ENCODE measurements around the gene PFDN6. TPM values are rescaled to one million over a fixed set of nuclear protein-coding genes. Genes with fewer than 3 reads are reported as not detected.

Gene PFDN6
- total and polyA plus RNA-seq, 9 of the 15 experiments (the other 6 are each of a cell fraction or from before 2014, with no cell fraction given): 6.8 to 475 (median 216) TPM

DNA sequence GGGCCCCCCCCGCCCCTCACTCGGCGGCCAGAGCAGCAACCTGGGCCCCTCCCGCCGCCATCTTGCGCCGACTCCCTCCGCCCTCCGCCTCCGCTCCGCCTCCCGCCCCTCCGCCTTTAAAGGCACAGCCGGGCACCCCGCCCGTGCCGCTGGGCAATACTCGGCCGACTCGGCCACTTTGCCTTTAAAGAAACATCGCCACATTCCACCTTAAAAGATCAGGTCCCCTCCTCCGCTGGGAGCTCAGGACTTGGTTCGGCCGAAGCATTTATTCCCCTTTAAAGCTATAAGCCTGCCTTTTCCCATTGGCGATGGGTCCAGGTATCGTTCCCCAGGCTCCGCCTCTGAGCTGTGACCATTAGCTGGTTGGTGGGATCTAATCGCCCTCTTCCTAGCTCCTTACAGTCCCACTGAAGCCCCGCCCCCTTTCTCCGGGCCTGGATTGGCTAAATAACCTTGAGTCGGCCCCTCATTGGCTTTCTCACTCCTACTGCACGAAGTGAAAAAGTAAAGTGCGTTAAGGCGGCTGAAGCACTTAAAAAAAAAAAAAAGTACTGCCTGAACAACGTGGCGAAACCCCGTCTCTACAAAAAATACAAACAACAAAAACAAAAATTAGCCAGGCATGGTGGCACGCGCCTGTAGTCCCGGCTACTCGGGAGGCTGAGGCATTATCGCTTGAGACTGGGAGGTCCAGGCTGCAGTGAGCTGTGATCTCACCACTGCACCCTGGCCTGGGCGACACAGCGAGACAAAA is 28.4 kb downstream of the PFDN6 start, which contains the start of gene ZBTB22 (continued):
- TF ChIP-seq, protein P1, sequence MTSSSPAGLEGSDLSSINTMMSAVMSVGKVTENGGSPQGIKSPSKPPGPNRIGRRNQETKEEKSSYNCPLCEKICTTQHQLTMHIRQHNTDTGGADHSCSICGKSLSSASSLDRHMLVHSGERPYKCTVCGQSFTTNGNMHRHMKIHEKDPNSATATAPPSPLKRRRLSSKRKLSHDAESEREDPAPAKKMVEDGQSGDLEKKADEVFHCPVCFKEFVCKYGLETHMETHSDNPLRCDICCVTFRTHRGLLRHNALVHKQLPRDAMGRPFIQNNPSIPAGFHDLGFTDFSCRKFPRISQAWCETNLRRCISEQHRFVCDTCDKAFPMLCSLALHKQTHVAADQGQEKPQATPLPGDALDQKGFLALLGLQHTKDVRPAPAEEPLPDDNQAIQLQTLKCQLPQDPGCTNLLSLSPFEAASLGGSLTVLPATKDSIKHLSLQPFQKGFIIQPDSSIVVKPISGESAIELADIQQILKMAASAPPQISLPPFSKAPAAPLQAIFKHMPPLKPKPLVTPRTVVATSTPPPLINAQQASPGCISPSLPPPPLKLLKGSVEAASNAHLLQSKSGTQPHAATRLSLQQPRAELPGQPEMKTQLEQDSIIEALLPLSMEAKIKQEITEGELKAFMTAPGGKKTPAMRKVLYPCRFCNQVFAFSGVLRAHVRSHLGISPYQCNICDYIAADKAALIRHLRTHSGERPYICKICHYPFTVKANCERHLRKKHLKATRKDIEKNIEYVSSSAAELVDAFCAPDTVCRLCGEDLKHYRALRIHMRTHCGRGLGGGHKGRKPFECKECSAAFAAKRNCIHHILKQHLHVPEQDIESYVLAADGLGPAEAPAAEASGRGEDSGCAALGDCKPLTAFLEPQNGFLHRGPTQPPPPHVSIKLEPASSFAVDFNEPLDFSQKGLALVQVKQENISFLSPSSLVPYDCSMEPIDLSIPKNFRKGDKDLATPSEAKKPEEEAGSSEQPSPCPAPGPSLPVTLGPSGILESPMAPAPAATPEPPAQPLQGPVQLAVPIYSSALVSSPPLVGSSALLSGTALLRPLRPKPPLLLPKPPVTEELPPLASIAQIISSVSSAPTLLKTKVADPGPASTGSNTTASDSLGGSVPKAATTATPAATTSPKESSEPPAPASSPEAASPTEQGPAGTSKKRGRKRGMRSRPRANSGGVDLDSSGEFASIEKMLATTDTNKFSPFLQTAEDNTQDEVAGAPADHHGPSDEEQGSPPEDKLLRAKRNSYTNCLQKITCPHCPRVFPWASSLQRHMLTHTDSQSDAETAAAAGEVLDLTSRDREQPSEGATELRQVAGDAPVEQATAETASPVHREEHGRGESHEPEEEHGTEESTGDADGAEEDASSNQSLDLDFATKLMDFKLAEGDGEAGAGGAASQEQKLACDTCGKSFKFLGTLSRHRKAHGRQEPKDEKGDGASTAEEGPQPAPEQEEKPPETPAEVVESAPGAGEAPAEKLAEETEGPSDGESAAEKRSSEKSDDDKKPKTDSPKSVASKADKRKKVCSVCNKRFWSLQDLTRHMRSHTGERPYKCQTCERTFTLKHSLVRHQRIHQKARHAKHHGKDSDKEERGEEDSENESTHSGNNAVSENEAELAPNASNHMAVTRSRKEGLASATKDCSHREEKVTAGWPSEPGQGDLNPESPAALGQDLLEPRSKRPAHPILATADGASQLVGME (CRISPR knock-in tag; IDR thresholded peaks at IDR 0.05): no peak
- TF ChIP-seq, protein P2, sequence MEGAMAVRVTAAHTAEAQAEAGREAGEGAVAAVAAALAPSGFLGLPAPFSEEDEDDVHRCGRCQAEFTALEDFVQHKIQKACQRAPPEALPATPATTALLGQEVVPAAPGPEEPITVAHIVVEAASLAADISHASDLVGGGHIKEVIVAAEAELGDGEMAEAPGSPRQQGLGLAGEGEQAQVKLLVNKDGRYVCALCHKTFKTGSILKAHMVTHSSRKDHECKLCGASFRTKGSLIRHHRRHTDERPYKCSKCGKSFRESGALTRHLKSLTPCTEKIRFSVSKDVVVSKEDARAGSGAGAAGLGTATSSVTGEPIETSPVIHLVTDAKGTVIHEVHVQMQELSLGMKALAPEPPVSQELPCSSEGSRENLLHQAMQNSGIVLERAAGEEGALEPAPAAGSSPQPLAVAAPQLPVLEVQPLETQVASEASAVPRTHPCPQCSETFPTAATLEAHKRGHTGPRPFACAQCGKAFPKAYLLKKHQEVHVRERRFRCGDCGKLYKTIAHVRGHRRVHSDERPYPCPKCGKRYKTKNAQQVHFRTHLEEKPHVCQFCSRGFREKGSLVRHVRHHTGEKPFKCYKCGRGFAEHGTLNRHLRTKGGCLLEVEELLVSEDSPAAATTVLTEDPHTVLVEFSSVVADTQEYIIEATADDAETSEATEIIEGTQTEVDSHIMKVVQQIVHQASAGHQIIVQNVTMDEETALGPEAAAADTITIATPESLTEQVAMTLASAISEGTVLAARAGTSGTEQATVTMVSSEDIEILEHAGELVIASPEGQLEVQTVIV (CRISPR knock-in tag; IDR thresholded peaks at IDR 0.05; ENCODE audit: borderline replicate concordance): no peak
- no peak for TF ChIP-seq SIN3B (IDR thresholded peaks at IDR 0.05; ENCODE audit: low read depth)
- no peak for TF ChIP-seq ZNF561 (CRISPR knock-in tag; conservative IDR thresholded peaks at IDR 0.05)
- TF ChIP-seq FUS (optimal IDR thresholded peaks at IDR 0.05; ENCODE audit: low read depth, low read length): no peak
- TF ChIP-seq ZNF263 (CRISPR knock-in tag; IDR thresholded peaks at IDR 0.05; ENCODE audit: borderline replicate concordance): no peak
- TF ChIP-seq IFI16 (CRISPR knock-in tag; IDR thresholded peaks at IDR 0.05): no peak
- TF ChIP-seq, protein P3, sequence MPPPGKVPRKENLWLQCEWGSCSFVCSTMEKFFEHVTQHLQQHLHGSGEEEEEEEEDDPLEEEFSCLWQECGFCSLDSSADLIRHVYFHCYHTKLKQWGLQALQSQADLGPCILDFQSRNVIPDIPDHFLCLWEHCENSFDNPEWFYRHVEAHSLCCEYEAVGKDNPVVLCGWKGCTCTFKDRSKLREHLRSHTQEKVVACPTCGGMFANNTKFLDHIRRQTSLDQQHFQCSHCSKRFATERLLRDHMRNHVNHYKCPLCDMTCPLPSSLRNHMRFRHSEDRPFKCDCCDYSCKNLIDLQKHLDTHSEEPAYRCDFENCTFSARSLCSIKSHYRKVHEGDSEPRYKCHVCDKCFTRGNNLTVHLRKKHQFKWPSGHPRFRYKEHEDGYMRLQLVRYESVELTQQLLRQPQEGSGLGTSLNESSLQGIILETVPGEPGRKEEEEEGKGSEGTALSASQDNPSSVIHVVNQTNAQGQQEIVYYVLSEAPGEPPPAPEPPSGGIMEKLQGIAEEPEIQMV (tag; conservative IDR thresholded peaks at IDR 0.05; ENCODE audit: low read depth): no peak
- no peak for TF ChIP-seq ZBTB1 (CRISPR knock-in tag; IDR thresholded peaks at IDR 0.05; ENCODE audit: borderline replicate concordance, low read depth)
- TF ChIP-seq, protein P4, sequence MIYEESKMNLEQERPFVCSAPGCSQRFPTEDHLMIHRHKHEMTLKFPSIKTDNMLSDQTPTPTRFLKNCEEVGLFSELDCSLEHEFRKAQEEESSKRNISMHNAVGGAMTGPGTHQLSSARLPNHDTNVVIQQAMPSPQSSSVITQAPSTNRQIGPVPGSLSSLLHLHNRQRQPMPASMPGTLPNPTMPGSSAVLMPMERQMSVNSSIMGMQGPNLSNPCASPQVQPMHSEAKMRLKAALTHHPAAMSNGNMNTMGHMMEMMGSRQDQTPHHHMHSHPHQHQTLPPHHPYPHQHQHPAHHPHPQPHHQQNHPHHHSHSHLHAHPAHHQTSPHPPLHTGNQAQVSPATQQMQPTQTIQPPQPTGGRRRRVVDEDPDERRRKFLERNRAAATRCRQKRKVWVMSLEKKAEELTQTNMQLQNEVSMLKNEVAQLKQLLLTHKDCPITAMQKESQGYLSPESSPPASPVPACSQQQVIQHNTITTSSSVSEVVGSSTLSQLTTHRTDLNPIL (CRISPR knock-in tag; IDR thresholded peaks at IDR 0.05): no peak
- no peak for TF ChIP-seq MAFF (IDR thresholded peaks at IDR 0.05; ENCODE audit: low read length)
- no peak for TF ChIP-seq JUNB (CRISPR knock-in tag; conservative IDR thresholded peaks at IDR 0.05)
- TF ChIP-seq MEF2A (IDR thresholded peaks at IDR 0.05; ENCODE audit: control insufficient read depth, low read depth, low read length): no peak
- TF ChIP-seq RBBP5 (IDR thresholded peaks at IDR 0.05; ENCODE audit: borderline replicate concordance, insufficient read depth, low read length, poor library complexity, severe bottlenecking): no peak

All from K562 (cell line).